ENCODE results near the gene GHRH. TPM values are rescaled to one million over a fixed set of nuclear protein-coding genes. Genes with fewer than 3 reads are reported as not detected.

The GHRH gene
- total RNA-seq, 2 experiments from 2014 or later: not detected

GRCh38 chr20:37226889-37227288 lies 34.7 kb downstream of the GHRH start:
- Histone ChIP-seq H3K36me3 (ENCODE audit: insufficient read depth, low read length) (peaks cover 100% of the 10 kb centered on the region), H3K9me3 (ENCODE audit: low read length) (no peaks in the 10 kb centered on the region), H3K79me2 (ENCODE audit: insufficient read depth, low read depth, low read length) (no peaks in the 10 kb centered on the region), H2AFZ (ENCODE audit: low read length) (no peak overlapping the region), H3K27ac (ENCODE audit: low read depth, low read length, poor library complexity, severe bottlenecking) (no peak overlapping the region), H4K20me1 (ENCODE audit: insufficient read depth, low read length) (no peaks in the 10 kb centered on the region), H3K4me2 (ENCODE audit: low read length) (no peak overlapping the region), H3K9me2 (ENCODE audit: insufficient read depth, low read length) (no peaks in the 10 kb centered on the region), H3K4me1 (ENCODE audit: insufficient read depth, low read length, poor library complexity, severe bottlenecking) (no peaks in the 10 kb centered on the region), H3K4me3 (ENCODE audit: low read depth, low read length, poor library complexity, severe bottlenecking) (no peak overlapping the region)
- TF ChIP-seq EZH2phosphoT487 (IDR thresholded peaks at IDR 0.05; ENCODE audit: borderline replicate concordance, low read depth, low read length) (no peak), CTCF (conservative IDR thresholded peaks at IDR 0.05; ENCODE audit: low read length) (no peak)
- no TSS peak for BruUV-seq (replicated peaks)
- no peak for DNase-seq (ENCODE audit: low spot score)
- ChIA-PET CTCF (ENCODE audit: unreplicated experiment) (no interaction called here), POLR2A (no interaction called here)
- intact Hi-C loops (cut with micrococcal nuclease; ENCODE audit: unreplicated experiment): no loop called here

- Histone ChIP-seq H3K4me1 (ENCODE audit: insufficient read depth, low read length, poor library complexity, severe bottlenecking) (no peaks in the 10 kb centered on the region), H2AFZ (ENCODE audit: low read length) (no peak overlapping the region), H4K20me1 (ENCODE audit: insufficient read depth, low read length) (no peaks in the 10 kb centered on the region), H3K9me2 (ENCODE audit: insufficient read depth, low read length) (no peaks in the 10 kb centered on the region), H3K79me2 (ENCODE audit: insufficient read depth, low read depth, low read length) (no peaks in the 10 kb centered on the region), H3K36me3 (ENCODE audit: insufficient read depth, low read length) (peaks cover 98% of the 10 kb centered on the region), H3K4me3 (ENCODE audit: low read depth, low read length, poor library complexity, severe bottlenecking) (no peak overlapping the region), H3K27ac (ENCODE audit: low read depth, low read length, poor library complexity, severe bottlenecking) (no peak overlapping the region), H3K4me2 (ENCODE audit: low read length) (no peak overlapping the region), H3K9me3 (ENCODE audit: low read length) (no peaks in the 10 kb centered on the region)
- ChIA-PET POLR2A (no interaction called here), CTCF (ENCODE audit: unreplicated experiment) (interaction anchor here (1.1 kb wide), 1 partner anchor 33 kb away, joined by 3 read pairs; no protein-coding TSS in a partner anchor)
- TF ChIP-seq CTCF (conservative IDR thresholded peaks at IDR 0.05; ENCODE audit: low read length) (no peak), EZH2phosphoT487 (IDR thresholded peaks at IDR 0.05; ENCODE audit: borderline replicate concordance, low read depth, low read length) (no peak)
- DNase-seq (ENCODE audit: low spot score): no peak
- BruUV-seq (replicated peaks): no TSS peak
- intact Hi-C loops (cut with micrococcal nuclease; ENCODE audit: unreplicated experiment): no loop called here
These were observed 36.5 kb downstream of the GHRH start for GRCh38 chr20:37225146-37225545.

DNA sequence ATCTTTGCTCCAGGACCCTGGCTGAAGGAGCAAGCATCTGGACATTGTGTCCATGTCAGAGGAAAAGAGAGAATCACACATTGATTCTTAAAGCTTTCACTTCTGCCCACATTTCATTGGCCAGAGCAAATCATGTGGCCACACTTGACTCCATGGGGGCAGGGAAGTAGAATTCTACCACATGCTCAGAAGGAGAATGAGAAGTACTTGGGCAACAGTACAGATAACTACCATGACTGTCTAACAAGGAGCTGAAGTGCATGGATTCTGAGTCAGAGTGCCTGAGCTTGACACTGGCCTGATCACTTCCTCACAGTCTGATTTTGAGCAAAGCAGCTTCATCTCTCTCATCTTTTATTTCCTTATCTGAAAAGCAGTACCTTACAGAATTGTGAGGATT lies 38.6 kb downstream of the GHRH start:
- POLR2A ChIA-PET: interaction anchor here (0.7 kb wide), 1 partner anchor 13 kb away, joined by 3 read pairs; no protein-coding TSS in a partner anchor
- intact Hi-C loops (cut with micrococcal nuclease; ENCODE audit: unreplicated experiment): no loop called here
- no peak for TF ChIP-seq CTCF (conservative IDR thresholded peaks at IDR 0.05; ENCODE audit: low read length)
- no peak for TF ChIP-seq EZH2phosphoT487 (IDR thresholded peaks at IDR 0.05; ENCODE audit: borderline replicate concordance, low read depth, low read length)
- H2AFZ ChIP-seq (ENCODE audit: low read length): no peak overlapping the region
- no peak overlapping the region for H3K4me2 ChIP-seq (ENCODE audit: low read length)
- H3K36me3 ChIP-seq (ENCODE audit: insufficient read depth, low read length): peaks cover 98% of the 10 kb centered on the region
- H3K79me2 ChIP-seq (ENCODE audit: insufficient read depth, low read depth, low read length): no peaks in the 10 kb centered on the region
- no peak overlapping the region for H3K27ac ChIP-seq (ENCODE audit: low read depth, low read length, poor library complexity, severe bottlenecking)
- no peaks in the 10 kb centered on the region for H3K9me3 ChIP-seq (ENCODE audit: low read length)
- peak; percentile 8 for DNase-seq (ENCODE audit: low spot score)
- H4K20me1 ChIP-seq (ENCODE audit: insufficient read depth, low read length): no peaks in the 10 kb centered on the region
- no peak overlapping the region for H3K4me3 ChIP-seq (ENCODE audit: low read depth, low read length, poor library complexity, severe bottlenecking)
- no peaks in the 10 kb centered on the region for H3K9me2 ChIP-seq (ENCODE audit: insufficient read depth, low read length)
- BruUV-seq (replicated peaks): no TSS peak
- CTCF ChIA-PET (ENCODE audit: unreplicated experiment): interaction anchor here (0.5 kb wide), 1 partner anchor 14 kb away, joined by 3 read pairs; no protein-coding TSS in a partner anchor
- no peaks in the 10 kb centered on the region for H3K4me1 ChIP-seq (ENCODE audit: insufficient read depth, low read length, poor library complexity, severe bottlenecking)
